ENCODE measurements around the gene SLC39A3. TPM values are rescaled to one million over a fixed set of nuclear protein-coding genes. Genes with fewer than 3 reads are reported as not detected.

SLC39A3 gene
- total and polyA plus RNA-seq, 2 of the 8 experiments (the other 6 are each of a cell fraction or from before 2014, with no cell fraction given), result 33.0 to 52.9 TPM

GRCh38 chr19:2744113-2744512 lies 4.3 kb upstream of the SLC39A3 start (continued):
- TF ChIP-seq CHD7 (IDR thresholded peaks at IDR 0.05; ENCODE audit: insufficient replicate concordance, low read length) (no peak), RFX5 (IDR thresholded peaks at IDR 0.05; ENCODE audit: borderline replicate concordance, low read depth, low read length) (no peak), KDM4A (IDR thresholded peaks at IDR 0.05; ENCODE audit: low read depth, low read length, severe bottlenecking) (no peak), CBX8 (IDR thresholded peaks at IDR 0.05; ENCODE audit: borderline replicate concordance, low read depth, low read length) (no peak), EZH2 (IDR thresholded peaks at IDR 0.05; ENCODE audit: low read depth, low read length, severe bottlenecking) (no peak), USF2 (IDR thresholded peaks at IDR 0.05; ENCODE audit: low read length) (no peak), SRF (IDR thresholded peaks at IDR 0.05; ENCODE audit: low read depth, low read length) (no peak), POU5F1 (IDR thresholded peaks at IDR 0.05; ENCODE audit: low read depth, low read length) (no peak), FOSL1 (IDR thresholded peaks at IDR 0.05; ENCODE audit: insufficient read depth, low read depth, low read length) (no peak)

Measured in H1 (cell line).